ENCODE measurements around the gene LRRC14B. TPM values are rescaled to one million over a fixed set of nuclear protein-coding genes. Genes with fewer than 3 reads are reported as not detected.

The LRRC14B gene
- total RNA-seq, 1 experiment from 2014 or later: 0.82 TPM

- TF ChIP-seq SIN3A (IDR thresholded peaks at IDR 0.05; ENCODE audit: borderline replicate concordance, insufficient read depth, low read depth, low read length) (no peak), REST (IDR thresholded peaks at IDR 0.05; ENCODE audit: insufficient read depth in 1 of 2, low read depth in 2 of 2, low read length in 1 of 2) (no peak), TCF7L2 (IDR thresholded peaks at IDR 0.05; ENCODE audit: low read depth, low read length) (no peak), POLR2AphosphoS5 (IDR thresholded peaks at IDR 0.05; ENCODE audit: low read depth, low read length) (no peak), CTCF (IDR thresholded peaks at IDR 0.05) (no peak)
- in situ Hi-C loops (cut with HindIII; ENCODE audit: low pct_unique_long_range_greater_than_20kb, low sequenced_read_pairs) (no loop called here), intact Hi-C loops (cut with micrococcal nuclease; ENCODE audit: unreplicated experiment) (no loop called here)
- H3K27me3 ChIP-seq (ENCODE audit: control insufficient read depth, insufficient read depth, low read length): no peaks in the 10 kb centered on the region
- POLR2A ChIA-PET: no interaction called here
- CTCF ChIA-PET: no interaction called here
- no peak for DNase-seq (ENCODE audit: low read depth, low spot score)
- no peaks in the 10 kb centered on the region for H3K36me3 ChIP-seq (ENCODE audit: control insufficient read depth, insufficient read depth, low read length)
- H3K4me3 ChIP-seq (ENCODE audit: low read depth in 2 of 2, low read length in 2 of 2): no peak overlapping the region
- H3K27ac ChIP-seq (ENCODE audit: low read length): no peak overlapping the region
- H3K9me3 ChIP-seq (ENCODE audit: control insufficient read depth, insufficient read depth, low read depth, low read length): no peaks in the 10 kb centered on the region
- BruUV-seq (replicated peaks): no TSS peak
- no peak for ATAC-seq
- H3K4me1 ChIP-seq (ENCODE audit: control insufficient read depth, insufficient read depth, low read length): peaks cover 18% of the 10 kb centered on the region
Observed at GRCh38 chr5:184471-184870, 6.8 kb upstream of the LRRC14B start.

- no peaks in the 10 kb centered on the region for H3K9me3 ChIP-seq (ENCODE audit: control insufficient read depth, insufficient read depth, low read depth, low read length)
- TF ChIP-seq REST (IDR thresholded peaks at IDR 0.05; ENCODE audit: insufficient read depth in 1 of 2, low read depth in 2 of 2, low read length in 1 of 2) (no peak), TCF7L2 (IDR thresholded peaks at IDR 0.05; ENCODE audit: low read depth, low read length) (no peak), POLR2AphosphoS5 (IDR thresholded peaks at IDR 0.05; ENCODE audit: low read depth, low read length) (no peak), CTCF (IDR thresholded peaks at IDR 0.05) (no peak), SIN3A (IDR thresholded peaks at IDR 0.05; ENCODE audit: borderline replicate concordance, insufficient read depth, low read depth, low read length) (no peak)
- no peak overlapping the region for H3K4me3 ChIP-seq (ENCODE audit: low read depth in 2 of 2, low read length in 2 of 2)
- in situ Hi-C loops (cut with HindIII; ENCODE audit: low pct_unique_long_range_greater_than_20kb, low sequenced_read_pairs): no loop called here
- intact Hi-C loops (cut with micrococcal nuclease; ENCODE audit: unreplicated experiment): no loop called here
- ChIA-PET POLR2A (no interaction called here), CTCF (no interaction called here)
- no TSS peak for BruUV-seq (replicated peaks)
- H3K27ac ChIP-seq (ENCODE audit: low read length): no peak overlapping the region
- DNase-seq (ENCODE audit: low read depth, low spot score) (no peak), ATAC-seq (no peak)
- peaks cover 27% of the 10 kb centered on the region for H3K4me1 ChIP-seq (ENCODE audit: control insufficient read depth, insufficient read depth, low read length)
- no peaks in the 10 kb centered on the region for H3K27me3 ChIP-seq (ENCODE audit: control insufficient read depth, insufficient read depth, low read length)
- no peaks in the 10 kb centered on the region for H3K36me3 ChIP-seq (ENCODE audit: control insufficient read depth, insufficient read depth, low read length)
Observed at GRCh38 chr5:185095-186070, 5.9 kb upstream of the LRRC14B start.
